ENCODE measurements around the gene PARP12. TPM values are rescaled to one million over a fixed set of nuclear protein-coding genes. Genes with fewer than 3 reads are reported as not detected.

PARP12 gene
- total RNA-seq, 1 donor from 2014 or later = 100 TPM

DNA sequence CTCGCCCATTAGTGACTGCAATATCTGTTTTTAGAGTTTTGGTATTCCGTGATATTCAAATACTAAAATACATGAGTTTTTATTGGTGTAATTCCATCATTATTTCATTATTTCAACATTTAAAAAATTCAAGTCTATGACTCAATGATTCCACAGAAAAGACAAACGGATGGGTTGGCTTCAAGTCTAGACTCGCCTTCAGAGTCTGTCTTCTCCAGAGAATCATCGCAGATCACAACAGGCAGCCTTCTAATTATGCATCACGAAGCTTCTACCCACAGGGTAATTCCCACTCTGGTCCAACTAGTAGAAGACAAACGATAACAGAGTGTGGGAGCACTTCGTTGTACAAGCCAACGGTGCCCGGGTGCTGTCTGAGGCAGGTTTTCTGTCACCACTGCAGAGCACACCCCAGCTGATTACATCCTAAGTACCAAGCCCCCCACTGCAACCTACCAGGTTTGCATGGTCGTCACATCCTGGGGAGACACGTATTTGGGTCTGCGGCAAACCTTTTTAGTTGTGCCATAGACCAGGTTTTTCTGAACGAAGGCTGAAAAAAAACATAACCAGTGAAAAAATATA lies 28.9 kb downstream of the PARP12 start:
- H3K9me3 ChIP-seq = no peaks in the 10 kb centered on the region
- H3K4me3 ChIP-seq = no peak overlapping the region
- no peak for DNase-seq
- ATAC-seq = no peak
- H3K36me3 ChIP-seq = peaks cover 70% of the 10 kb centered on the region
- no peak overlapping the region for H3K27ac ChIP-seq
- H3K4me1 ChIP-seq = no peaks in the 10 kb centered on the region
- TF ChIP-seq, protein P1, sequence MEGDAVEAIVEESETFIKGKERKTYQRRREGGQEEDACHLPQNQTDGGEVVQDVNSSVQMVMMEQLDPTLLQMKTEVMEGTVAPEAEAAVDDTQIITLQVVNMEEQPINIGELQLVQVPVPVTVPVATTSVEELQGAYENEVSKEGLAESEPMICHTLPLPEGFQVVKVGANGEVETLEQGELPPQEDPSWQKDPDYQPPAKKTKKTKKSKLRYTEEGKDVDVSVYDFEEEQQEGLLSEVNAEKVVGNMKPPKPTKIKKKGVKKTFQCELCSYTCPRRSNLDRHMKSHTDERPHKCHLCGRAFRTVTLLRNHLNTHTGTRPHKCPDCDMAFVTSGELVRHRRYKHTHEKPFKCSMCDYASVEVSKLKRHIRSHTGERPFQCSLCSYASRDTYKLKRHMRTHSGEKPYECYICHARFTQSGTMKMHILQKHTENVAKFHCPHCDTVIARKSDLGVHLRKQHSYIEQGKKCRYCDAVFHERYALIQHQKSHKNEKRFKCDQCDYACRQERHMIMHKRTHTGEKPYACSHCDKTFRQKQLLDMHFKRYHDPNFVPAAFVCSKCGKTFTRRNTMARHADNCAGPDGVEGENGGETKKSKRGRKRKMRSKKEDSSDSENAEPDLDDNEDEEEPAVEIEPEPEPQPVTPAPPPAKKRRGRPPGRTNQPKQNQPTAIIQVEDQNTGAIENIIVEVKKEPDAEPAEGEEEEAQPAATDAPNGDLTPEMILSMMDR (IDR thresholded peaks at IDR 0.05) = no peak
- intact Hi-C loops (cut with DNase I) = no loop called here
- no peaks in the 10 kb centered on the region for H3K27me3 ChIP-seq

DNA sequence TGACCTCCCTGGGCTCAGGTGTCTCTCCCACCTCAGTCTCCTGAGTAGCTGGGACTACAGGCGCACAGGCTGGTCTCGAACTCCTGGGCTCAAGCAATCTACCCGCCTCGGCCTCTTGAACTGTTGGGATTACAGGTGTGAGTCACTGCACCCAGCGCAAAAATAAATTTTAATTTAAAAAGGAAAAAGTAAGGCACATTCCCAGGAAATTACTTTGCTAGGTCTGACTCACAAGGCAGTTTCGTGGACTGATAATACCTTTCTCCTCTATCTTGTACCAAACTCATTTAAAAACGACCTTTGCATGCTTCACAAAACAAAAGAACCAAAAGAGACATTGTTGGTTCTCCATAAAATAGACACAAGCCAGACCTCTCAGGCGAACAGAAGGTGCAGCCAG lies 29.7 kb downstream of the PARP12 start:
- intact Hi-C loops (cut with DNase I) = no loop called here
- Histone ChIP-seq H3K9me3 (no peaks in the 10 kb centered on the region), H3K27ac (no peak overlapping the region), H3K4me3 (no peak overlapping the region), H3K36me3 (peaks cover 76% of the 10 kb centered on the region), H3K27me3 (no peaks in the 10 kb centered on the region), H3K4me1 (no peaks in the 10 kb centered on the region)
- ATAC-seq = no peak
- no peak for DNase-seq
- TF ChIP-seq, protein P1 (IDR thresholded peaks at IDR 0.05) = no peak

DNA sequence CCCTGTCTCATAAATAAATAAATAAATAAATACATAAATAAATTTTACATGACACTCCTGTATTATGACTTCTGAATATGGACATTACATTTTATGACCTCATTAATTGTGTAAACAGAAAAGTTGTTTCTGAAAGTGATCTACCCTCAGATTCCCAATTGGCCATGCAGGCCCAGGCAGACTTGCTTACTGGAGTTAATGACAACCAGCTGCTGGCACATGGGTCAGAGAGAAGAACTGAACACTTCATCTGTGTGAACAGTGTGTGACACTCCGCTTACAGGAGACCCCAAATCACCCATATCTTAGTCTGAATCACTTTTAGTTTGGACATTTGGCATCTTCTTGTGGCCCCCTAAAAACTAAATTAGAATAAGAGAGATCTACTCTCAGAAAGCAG lies 31.4 kb downstream of the PARP12 start:
- H3K9me3 ChIP-seq = no peaks in the 10 kb centered on the region
- DNase-seq (no peak), ATAC-seq (no peak)
- H3K27ac ChIP-seq = no peak overlapping the region
- peaks cover 76% of the 10 kb centered on the region for H3K36me3 ChIP-seq
- no peaks in the 10 kb centered on the region for H3K4me1 ChIP-seq
- TF ChIP-seq, protein P1 (IDR thresholded peaks at IDR 0.05) = no peak
- no peak overlapping the region for H3K4me3 ChIP-seq
- intact Hi-C loops (cut with DNase I) = no loop called here
- H3K27me3 ChIP-seq = no peaks in the 10 kb centered on the region

DNA sequence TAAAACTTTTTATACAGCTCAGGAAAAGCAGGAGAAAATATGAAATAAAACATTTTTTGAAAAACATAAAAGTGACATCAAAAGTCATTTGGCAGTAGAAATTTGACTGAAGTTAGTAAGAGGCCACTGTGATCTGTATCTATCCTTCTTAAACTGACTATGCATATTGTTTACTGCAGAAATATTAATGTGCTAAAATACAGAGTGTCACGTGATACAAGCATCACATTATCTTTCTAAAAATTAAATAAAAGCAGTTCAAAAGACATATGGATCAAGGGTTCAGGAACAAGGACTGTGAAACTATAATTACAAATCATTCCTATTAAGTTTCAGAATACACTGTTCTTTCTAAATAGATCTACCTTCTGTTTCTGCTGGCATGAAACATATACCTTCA lies 33.7 kb downstream of the PARP12 start:
- Histone ChIP-seq H3K36me3 (peaks cover 76% of the 10 kb centered on the region), H3K27ac (no peak overlapping the region), H3K9me3 (no peaks in the 10 kb centered on the region), H3K4me1 (no peaks in the 10 kb centered on the region), H3K4me3 (no peak overlapping the region), H3K27me3 (no peaks in the 10 kb centered on the region)
- TF ChIP-seq, protein P1 (IDR thresholded peaks at IDR 0.05) = no peak
- no peak for DNase-seq
- ATAC-seq = no peak
- intact Hi-C loops (cut with DNase I) = no loop called here

DNA sequence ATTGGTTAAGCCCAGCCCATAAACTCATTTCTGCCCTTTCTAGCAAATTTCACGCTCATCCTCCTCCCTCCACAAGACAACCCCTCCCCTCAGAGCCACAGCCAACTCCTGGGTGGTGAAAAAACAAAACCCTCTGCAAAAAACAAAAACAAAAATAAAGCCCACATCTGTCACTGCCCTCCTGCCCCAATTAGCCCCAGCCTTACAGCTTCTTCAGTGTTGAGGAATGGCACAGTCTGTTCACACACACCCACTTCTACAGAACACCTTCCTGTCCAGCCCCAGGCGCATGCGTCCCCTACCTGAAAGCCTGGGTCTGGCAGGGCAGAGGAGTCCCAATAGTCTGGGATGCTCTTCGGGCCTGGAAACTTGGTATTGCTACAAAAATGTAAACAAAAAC lies 34.4 kb downstream of the PARP12 start:
- Histone ChIP-seq H3K4me3 (no peak overlapping the region), H3K9me3 (no peaks in the 10 kb centered on the region), H3K36me3 (peaks cover 76% of the 10 kb centered on the region), H3K27me3 (no peaks in the 10 kb centered on the region), H3K4me1 (no peaks in the 10 kb centered on the region), H3K27ac (no peak overlapping the region)
- intact Hi-C loops (cut with DNase I) = no loop called here
- TF ChIP-seq, protein P1 (IDR thresholded peaks at IDR 0.05) = no peak
- no peak for DNase-seq
- no peak for ATAC-seq

DNA sequence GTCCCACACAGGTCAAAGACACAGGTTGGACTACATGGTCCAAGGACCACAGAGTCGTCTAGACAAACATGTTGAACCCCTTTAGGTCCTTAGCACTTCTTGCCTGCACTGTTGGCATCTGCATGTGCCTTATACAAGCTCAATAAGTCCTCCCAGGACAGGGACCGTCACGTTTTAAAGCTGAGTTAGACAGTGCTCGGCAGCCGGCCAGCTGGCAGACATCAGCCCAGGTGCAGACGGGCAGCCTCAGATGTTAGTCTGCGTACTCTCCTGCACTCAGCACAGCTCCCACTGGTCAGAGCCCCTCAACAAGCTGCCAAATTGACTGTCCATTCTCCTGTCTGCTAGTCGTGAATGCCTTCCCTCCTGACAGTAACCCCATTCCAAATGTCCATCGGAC lies 34.9 kb downstream of the PARP12 start:
- intact Hi-C loops (cut with DNase I) = no loop called here
- H3K36me3 ChIP-seq = peaks cover 76% of the 10 kb centered on the region
- no peak overlapping the region for H3K27ac ChIP-seq
- H3K4me1 ChIP-seq = no peaks in the 10 kb centered on the region
- H3K27me3 ChIP-seq = no peaks in the 10 kb centered on the region
- TF ChIP-seq, protein P1 (IDR thresholded peaks at IDR 0.05) = no peak
- no peaks in the 10 kb centered on the region for H3K9me3 ChIP-seq
- H3K4me3 ChIP-seq = no peak overlapping the region
- ATAC-seq = no peak
- no peak for DNase-seq
